ENCODE data around the gene IDUA. TPM values are rescaled to one million over a fixed set of nuclear protein-coding genes. Genes with fewer than 3 reads are reported as not detected.

The IDUA gene
- total RNA-seq, 5 donors from 2014 or later (not counting 1 experiment from before 2014, with no cell fraction given), result 60.4 to 96.5 (median 78.7) TPM

DNA sequence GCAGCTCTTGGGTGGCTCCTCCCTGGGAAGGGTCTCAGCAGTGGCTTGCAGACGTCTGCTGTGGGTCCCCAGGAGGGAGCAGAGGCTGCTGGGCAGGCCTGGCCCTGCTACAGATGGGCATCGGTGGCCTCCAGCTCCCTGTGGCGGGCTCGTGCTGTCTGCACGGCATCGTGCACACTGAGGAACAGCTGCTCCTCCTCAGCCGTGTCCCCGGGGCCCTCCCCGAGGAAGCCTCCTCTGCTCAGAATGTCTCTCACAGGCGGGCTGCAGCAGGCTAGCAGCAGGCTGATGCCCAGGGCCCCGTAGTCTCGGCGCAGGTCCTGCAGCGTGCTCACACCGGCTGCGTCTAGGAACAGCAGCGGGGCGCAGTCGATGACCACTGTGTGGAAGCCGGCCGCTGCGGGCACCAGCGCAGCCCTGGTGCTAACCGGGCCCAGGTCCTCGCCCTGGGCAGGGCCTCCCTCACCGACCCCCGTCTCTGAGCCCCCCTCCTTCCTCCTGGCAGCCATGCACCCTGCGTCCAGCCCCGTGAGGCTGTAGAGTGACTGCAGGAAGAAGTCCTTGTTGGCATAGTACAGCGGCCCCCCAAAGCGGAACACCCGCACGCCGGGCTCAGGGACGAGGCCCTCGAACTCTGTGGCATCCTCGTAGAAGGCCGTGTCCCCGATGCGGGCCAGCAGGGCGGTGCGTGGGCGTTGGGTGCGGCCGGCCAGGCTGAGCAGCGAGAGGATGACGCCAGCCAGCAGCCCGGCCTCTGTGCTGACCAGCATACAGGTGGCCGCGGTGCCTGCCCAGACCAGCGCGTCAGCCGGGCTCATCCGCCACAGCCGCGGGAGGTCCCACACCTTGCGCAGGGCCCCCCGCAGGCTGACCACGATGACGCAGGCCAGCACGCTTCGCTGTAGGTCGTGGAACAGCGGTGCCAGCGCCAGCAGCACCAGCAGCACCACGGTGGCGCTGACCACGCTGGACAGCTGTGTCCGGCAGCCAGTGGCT, 2.2 kb downstream of the IDUA start:
- no peak for ATAC-seq (replicated peaks in 1 of 4)
- H3K27ac Mint-ChIP-seq, result no peak overlapping the region
- Histone ChIP-seq H3K4me3 (ENCODE audit: control insufficient read depth in 1 of 2, extremely low read depth in 1 of 2, low read length in 1 of 2) (no peak overlapping the region), H3K27me3 (replicated peaks in 1 of 2; ENCODE audit: control insufficient read depth in 2 of 2, extremely low read depth in 1 of 2, insufficient read depth in 2 of 2, low read length in 1 of 2) (no peaks in the 10 kb centered on the region), H3K4me1 (ENCODE audit: control insufficient read depth in 1 of 2, extremely low read depth in 1 of 2, insufficient read depth in 2 of 2, low read length in 2 of 2) (peaks cover 14 to 35% of the 10 kb centered on the region in 2 experiments), H3K36me3 (ENCODE audit: control insufficient read depth in 2 of 2, extremely low read depth in 1 of 2, insufficient read depth in 1 of 2, low read length in 1 of 2) (peaks cover 0 to 16% of the 10 kb centered on the region in 2 donors), H3K9me3 (no peaks in the 10 kb centered on the region), H3K27ac (ENCODE audit: low read length) (no peak overlapping the region)
- H3K27me3 Mint-ChIP-seq, result no peaks in the 10 kb centered on the region
- WGBS (ENCODE audit: insufficient coverage), result 95% methylated on average over 66 of the region's 69 CpGs
- H3K36me3 Mint-ChIP-seq, result no peaks in the 10 kb centered on the region
- peak overlapping the region in 1 of 3 donors; percentile 86 for H3K4me3 Mint-ChIP-seq
- no peak for DNase-seq
- POLR2A ChIA-PET, result no interaction called here
- H3K9me3 Mint-ChIP-seq, result no peaks in the 10 kb centered on the region
- peaks cover 15 to 32% (median 28%) of the 10 kb centered on the region in 3 donors for H3K4me1 Mint-ChIP-seq
- CTCF ChIA-PET, result interaction anchor here (1.0 to 1.2 kb wide), 2 partner anchors 10 to 20 kb away, joined by 3 to 6 read pairs; no protein-coding TSS in a partner anchor

DNA sequence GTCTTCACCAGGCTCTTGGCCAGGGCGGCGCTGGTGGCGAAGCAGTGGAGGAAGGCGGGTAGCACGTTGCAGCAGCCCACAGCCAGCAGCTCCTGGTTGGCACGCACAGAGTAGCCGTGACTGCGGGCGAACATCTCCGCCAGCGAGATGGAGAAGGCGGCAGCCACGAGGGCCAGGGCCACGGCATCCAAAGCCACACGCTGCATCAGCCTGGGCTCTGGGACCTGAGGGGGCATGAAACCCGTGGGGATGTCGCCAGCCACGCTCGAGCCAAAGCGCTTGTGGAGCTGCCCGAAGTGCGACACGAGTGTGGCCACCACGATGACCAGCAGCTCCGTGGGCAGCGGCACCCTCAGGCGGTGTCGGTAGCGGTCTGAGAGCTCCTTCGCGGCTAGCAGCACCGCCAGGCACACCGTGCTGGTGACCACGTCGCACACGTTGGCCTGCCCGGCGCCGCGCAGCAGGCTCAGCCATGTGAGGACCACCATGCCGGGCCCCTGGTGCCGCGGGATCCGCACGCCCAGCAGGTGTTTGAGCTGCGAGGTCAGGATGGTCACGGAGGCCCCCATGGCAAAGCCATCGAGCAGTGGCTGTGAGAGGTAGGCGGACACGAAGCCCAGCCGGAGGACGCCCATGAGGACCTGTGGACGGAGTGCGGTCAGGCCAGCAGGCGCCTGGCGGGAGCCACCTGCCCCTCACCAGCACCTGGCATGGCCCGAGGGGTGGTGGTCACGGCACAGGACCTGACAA, 3.1 kb downstream of the IDUA start:
- ChIA-PET POLR2A (no interaction called here), CTCF (interaction anchor here in 1 of 2 donors (1.0 kb wide), 1 partner anchor 19 kb away, joined by 3 read pairs; no protein-coding TSS in a partner anchor)
- Mint-ChIP-seq H3K36me3 (no peaks in the 10 kb centered on the region), H3K27ac (no peak overlapping the region), H3K9me3 (no peaks in the 10 kb centered on the region), H3K27me3 (no peaks in the 10 kb centered on the region), H3K4me1 (peaks cover 15 to 25% (median 23%) of the 10 kb centered on the region in 3 donors), H3K4me3 (no peak overlapping the region)
- ATAC-seq (replicated peaks in 1 of 4) (no peak), DNase-seq (peak in 1 of 35 experiments; percentile 2)
- no peak overlapping the region for H3K27ac ChIP-seq (ENCODE audit: low read length)
- peaks cover 0 to 16% of the 10 kb centered on the region in 2 donors for H3K36me3 ChIP-seq (ENCODE audit: control insufficient read depth in 2 of 2, extremely low read depth in 1 of 2, insufficient read depth in 1 of 2, low read length in 1 of 2)
- H3K4me3 ChIP-seq (ENCODE audit: control insufficient read depth in 1 of 2, extremely low read depth in 1 of 2, low read length in 1 of 2), result no peak overlapping the region
- whole genome bisulfite sequencing (ENCODE audit: insufficient coverage), result 96% methylated on average over 56 of the region's 58 CpGs
- peaks cover 14 to 29% of the 10 kb centered on the region in 2 experiments for H3K4me1 ChIP-seq (ENCODE audit: control insufficient read depth in 1 of 2, extremely low read depth in 1 of 2, insufficient read depth in 2 of 2, low read length in 2 of 2)
- no peaks in the 10 kb centered on the region for H3K9me3 ChIP-seq
- H3K27me3 ChIP-seq (replicated peaks in 1 of 2; ENCODE audit: control insufficient read depth in 2 of 2, extremely low read depth in 1 of 2, insufficient read depth in 2 of 2, low read length in 1 of 2), result no peaks in the 10 kb centered on the region

DNA sequence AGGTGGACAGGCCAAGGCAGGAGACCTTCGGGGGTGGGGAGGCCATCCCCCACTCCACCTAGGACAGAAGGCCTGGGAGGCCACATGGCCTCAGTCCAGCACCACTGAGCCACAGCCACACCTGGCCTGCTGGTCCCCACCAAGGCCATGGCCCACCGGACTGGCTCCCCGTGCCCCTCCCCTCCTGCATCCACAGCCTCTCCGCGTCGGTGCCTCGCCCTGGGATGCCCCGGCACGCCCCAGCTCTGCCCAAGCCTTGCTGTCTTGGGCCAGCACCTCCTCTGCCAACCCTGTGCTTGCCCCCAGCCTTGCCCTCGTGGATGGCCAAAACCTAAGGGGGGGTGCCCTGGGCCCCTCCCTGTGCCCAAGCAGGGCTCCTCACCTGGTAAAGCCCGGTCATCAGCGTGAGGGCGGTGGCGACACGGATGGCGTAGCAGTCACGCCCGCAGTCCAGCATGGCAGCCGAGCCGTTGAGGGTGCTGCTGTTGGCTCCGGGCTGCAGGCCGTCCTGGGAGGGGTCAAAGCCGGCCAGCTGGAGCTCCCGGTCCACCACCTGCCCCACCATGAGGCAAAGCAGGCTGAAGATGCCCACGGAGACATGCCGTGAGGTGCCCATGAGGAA, 4.0 kb downstream of the IDUA start:
- WGBS (ENCODE audit: insufficient coverage), result 94% methylated on average over 25 of the region's 26 CpGs

DNA sequence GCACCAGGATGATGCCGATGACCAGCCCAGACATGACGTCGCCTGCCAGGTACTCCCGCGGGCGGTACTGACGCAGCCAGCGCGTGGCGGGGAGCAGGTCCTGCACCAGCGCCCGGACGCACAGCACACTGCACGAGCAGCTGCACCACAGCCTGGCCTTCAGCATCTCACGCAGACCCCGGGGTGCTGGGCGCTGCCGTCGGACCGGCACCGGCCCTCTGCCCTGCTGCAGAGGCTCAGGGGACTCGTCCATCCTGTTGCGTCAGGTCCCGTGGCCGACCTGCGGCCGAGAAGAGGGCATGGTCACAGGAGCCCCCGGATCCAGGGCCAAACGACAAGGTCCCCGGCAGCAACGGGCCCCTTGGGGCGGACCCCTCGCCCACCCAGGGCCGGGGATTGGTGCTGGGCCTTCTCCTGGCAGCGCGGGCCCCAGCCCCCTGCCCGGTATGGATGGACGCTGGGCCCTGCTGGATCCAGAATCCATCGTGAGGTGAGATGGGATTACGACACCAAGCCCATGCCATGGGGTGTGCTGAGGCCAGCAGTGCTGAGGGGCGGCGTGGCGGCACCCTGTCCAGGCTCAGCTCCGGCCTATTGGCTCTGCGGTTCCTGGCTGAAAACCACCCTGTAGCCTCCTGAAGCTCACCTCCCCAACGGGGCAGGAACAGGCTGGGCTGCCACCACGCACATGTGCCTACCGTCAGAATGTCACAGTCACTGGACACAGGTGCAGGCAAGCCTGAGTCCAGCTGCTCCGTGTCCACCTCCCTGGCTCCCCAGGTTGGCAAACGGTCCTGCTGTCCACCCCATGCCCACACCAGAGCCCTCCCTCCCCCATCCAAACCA, 4.8 kb downstream of the IDUA start:
- H3K9me3 Mint-ChIP-seq, result no peaks in the 10 kb centered on the region
- no peak for ATAC-seq (replicated peaks in 1 of 4)
- peaks cover 0 to 13% of the 10 kb centered on the region in 2 experiments for H3K4me1 ChIP-seq (ENCODE audit: control insufficient read depth in 1 of 2, extremely low read depth in 1 of 2, insufficient read depth in 2 of 2, low read length in 2 of 2)
- no peaks in the 10 kb centered on the region for H3K36me3 Mint-ChIP-seq
- H3K27me3 ChIP-seq (replicated peaks in 1 of 2; ENCODE audit: control insufficient read depth in 2 of 2, extremely low read depth in 1 of 2, insufficient read depth in 2 of 2, low read length in 1 of 2), result peaks cover 0 to 12% of the 10 kb centered on the region in 2 experiments
- H3K4me3 ChIP-seq (ENCODE audit: control insufficient read depth in 1 of 2, extremely low read depth in 1 of 2, low read length in 1 of 2), result no peak overlapping the region
- DNase-seq, result no peak
- H3K27ac ChIP-seq (ENCODE audit: low read length), result no peak overlapping the region
- whole genome bisulfite sequencing (ENCODE audit: insufficient coverage), result 94% methylated on average over 50 of the region's 50 CpGs
- ChIA-PET POLR2A (no interaction called here), CTCF (no interaction called here)
- H3K4me1 Mint-ChIP-seq, result peaks cover 0 to 9% (median 7%) of the 10 kb centered on the region in 3 donors
- no peak overlapping the region for H3K27ac Mint-ChIP-seq
- H3K4me3 Mint-ChIP-seq, result no peak overlapping the region
- H3K9me3 ChIP-seq, result no peaks in the 10 kb centered on the region
- peaks cover 0 to 16% of the 10 kb centered on the region in 2 donors for H3K36me3 ChIP-seq (ENCODE audit: control insufficient read depth in 2 of 2, extremely low read depth in 1 of 2, insufficient read depth in 1 of 2, low read length in 1 of 2)
- no peaks in the 10 kb centered on the region for H3K27me3 Mint-ChIP-seq

More for the DNA sequence above, 4.0 kb downstream of the IDUA start:
- Histone ChIP-seq H3K36me3 (ENCODE audit: control insufficient read depth in 2 of 2, extremely low read depth in 1 of 2, insufficient read depth in 1 of 2, low read length in 1 of 2) (peaks cover 0 to 16% of the 10 kb centered on the region in 2 donors), H3K27ac (ENCODE audit: low read length) (no peak overlapping the region), H3K4me3 (ENCODE audit: control insufficient read depth in 1 of 2, extremely low read depth in 1 of 2, low read length in 1 of 2) (no peak overlapping the region), H3K9me3 (no peaks in the 10 kb centered on the region), H3K4me1 (ENCODE audit: control insufficient read depth in 1 of 2, extremely low read depth in 1 of 2, insufficient read depth in 2 of 2, low read length in 2 of 2) (peaks cover 7 to 20% of the 10 kb centered on the region in 2 experiments), H3K27me3 (replicated peaks in 1 of 2; ENCODE audit: control insufficient read depth in 2 of 2, extremely low read depth in 1 of 2, insufficient read depth in 2 of 2, low read length in 1 of 2) (peaks cover 0 to 4% of the 10 kb centered on the region in 2 experiments)
- peak in 1 of 35 experiments; percentile 4 for DNase-seq
- ATAC-seq (replicated peaks in 1 of 4), result no peak
- Mint-ChIP-seq H3K4me3 (no peak overlapping the region), H3K27me3 (no peaks in the 10 kb centered on the region), H3K4me1 (peaks cover 8 to 16% (median 14%) of the 10 kb centered on the region in 3 donors), H3K9me3 (no peaks in the 10 kb centered on the region), H3K36me3 (no peaks in the 10 kb centered on the region), H3K27ac (no peak overlapping the region)
- ChIA-PET POLR2A (no interaction called here), CTCF (no interaction called here)

DNA sequence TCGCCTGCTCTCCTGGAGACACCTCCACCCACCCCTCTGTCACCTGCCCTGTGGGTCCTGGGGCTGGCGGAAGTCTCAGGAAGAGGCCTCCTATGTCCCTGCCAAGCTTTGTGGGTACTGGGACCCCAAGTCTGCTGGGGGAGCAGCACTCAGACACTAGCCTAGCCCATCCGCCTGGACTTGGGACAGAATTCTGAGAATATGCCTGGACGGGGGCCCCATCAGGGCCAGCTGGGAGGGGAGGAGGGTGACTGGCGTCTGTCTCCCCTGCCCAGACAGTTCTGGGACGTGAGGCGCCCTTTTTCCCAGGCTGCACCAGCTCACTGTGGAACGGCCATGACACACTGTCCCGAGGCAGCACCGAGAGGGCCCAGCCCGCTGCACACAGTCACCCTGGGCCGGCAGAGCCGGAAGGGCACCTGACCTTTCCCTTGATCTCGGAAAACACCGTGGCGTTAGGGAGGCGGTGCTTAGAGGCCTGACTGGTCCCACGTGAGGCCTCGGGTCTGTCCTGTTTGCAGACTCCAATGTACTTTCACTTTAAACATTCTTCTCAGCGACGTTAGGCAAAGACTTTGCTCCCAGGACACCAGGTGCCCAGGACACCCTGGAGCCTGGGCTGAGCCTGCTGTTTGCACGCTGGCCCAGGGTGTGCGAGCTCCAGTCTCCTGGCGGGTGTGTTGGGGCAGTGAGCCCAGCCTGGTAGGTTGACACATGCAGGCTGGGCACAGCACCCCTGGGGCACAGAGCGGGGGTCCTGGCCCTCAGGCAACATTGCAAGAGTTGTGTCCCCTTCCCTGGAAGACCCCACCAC, 5.7 kb downstream of the IDUA start:
- Mint-ChIP-seq H3K4me1 (peaks cover 0 to 10% (median 7%) of the 10 kb centered on the region in 3 donors), H3K27ac (no peak overlapping the region), H3K9me3 (no peaks in the 10 kb centered on the region), H3K36me3 (no peaks in the 10 kb centered on the region), H3K4me3 (no peak overlapping the region), H3K27me3 (peaks cover 0 to 3% of the 10 kb centered on the region in 2 donors)
- H3K4me1 ChIP-seq (ENCODE audit: control insufficient read depth in 1 of 2, extremely low read depth in 1 of 2, insufficient read depth in 2 of 2, low read length in 2 of 2), result peaks cover 0 to 13% of the 10 kb centered on the region in 2 experiments
- H3K36me3 ChIP-seq (ENCODE audit: control insufficient read depth in 2 of 2, extremely low read depth in 1 of 2, insufficient read depth in 1 of 2, low read length in 1 of 2), result peaks cover 0 to 16% of the 10 kb centered on the region in 2 donors
- H3K27ac ChIP-seq (ENCODE audit: low read length), result no peak overlapping the region
- ATAC-seq (replicated peaks in 1 of 4), result no peak
- no peaks in the 10 kb centered on the region for H3K9me3 ChIP-seq
- ChIA-PET POLR2A (no interaction called here), CTCF (no interaction called here)
- DNase-seq, result peak in 1 of 35 experiments; percentile 3
- WGBS (ENCODE audit: insufficient coverage), result 88% methylated on average over 25 of the region's 25 CpGs
- H3K27me3 ChIP-seq (replicated peaks in 1 of 2; ENCODE audit: control insufficient read depth in 2 of 2, extremely low read depth in 1 of 2, insufficient read depth in 2 of 2, low read length in 1 of 2), result peaks cover 0 to 16% of the 10 kb centered on the region in 2 experiments
- H3K4me3 ChIP-seq (ENCODE audit: control insufficient read depth in 1 of 2, extremely low read depth in 1 of 2, low read length in 1 of 2), result no peak overlapping the region

All from T-cell (primary cell).